Measurements from ENCODE around the gene ARRDC5. TPM values are rescaled to one million over a fixed set of nuclear protein-coding genes. Genes with fewer than 3 reads are reported as not detected.

ARRDC5 gene
- polyA plus RNA-seq (2012; rRNA removed): not detected in 2 replicates
- polyA plus RNA-seq (2012; cell fraction: cytosol; rRNA removed): not detected in 2 replicates
- polyA plus RNA-seq (2012; cell fraction: nucleus; rRNA removed): 0.04 TPM in 1 of 2 replicates, not detected in the other

DNA sequence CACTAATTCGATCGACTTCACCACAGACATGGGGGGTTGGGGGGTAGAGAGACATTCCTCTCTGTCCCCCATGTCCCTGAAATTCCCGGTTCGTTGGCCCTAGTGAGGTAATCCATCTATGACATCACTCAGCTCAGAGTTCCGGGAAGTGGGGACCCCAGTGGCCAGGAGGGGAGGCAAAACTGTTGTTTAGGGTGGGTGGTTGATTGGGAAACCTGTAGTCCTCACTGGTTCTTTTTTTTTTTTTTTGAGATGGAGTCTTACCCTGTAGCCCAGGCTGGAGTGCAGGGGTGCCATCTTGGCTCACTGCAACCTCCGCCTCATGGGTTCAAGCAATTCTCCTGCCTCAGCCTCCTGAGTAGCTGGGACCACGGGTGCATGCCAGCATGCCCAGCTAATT lies at the start of gene ARRDC5:
Gene ARRDC5, minus strand, starts transcription at position 101 of the 400 bp plus-strand sequence. Its CDS starts 71 bp downstream, at position 30.
- TF ChIP-seq NRF1 (IDR thresholded peaks at IDR 0.05; ENCODE audit: low read depth, low read length) (no peak), RFX5 (IDR thresholded peaks at IDR 0.05; ENCODE audit: low read length) (no peak), POLR2AphosphoS5 (IDR thresholded peaks at IDR 0.05; ENCODE audit: low read depth, low read length) (no peak), FOSL2 (IDR thresholded peaks at IDR 0.05; ENCODE audit: borderline replicate concordance, low read depth) (no peak), TAF1 (IDR thresholded peaks at IDR 0.05; ENCODE audit: borderline replicate concordance, low read depth, low read length) (no peak)
- TF ChIP-seq, protein P1, sequence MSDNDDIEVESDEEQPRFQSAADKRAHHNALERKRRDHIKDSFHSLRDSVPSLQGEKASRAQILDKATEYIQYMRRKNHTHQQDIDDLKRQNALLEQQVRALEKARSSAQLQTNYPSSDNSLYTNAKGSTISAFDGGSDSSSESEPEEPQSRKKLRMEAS (IDR thresholded peaks at IDR 0.05; ENCODE audit: low read depth): no peak
- TF ChIP-seq, protein P2, sequence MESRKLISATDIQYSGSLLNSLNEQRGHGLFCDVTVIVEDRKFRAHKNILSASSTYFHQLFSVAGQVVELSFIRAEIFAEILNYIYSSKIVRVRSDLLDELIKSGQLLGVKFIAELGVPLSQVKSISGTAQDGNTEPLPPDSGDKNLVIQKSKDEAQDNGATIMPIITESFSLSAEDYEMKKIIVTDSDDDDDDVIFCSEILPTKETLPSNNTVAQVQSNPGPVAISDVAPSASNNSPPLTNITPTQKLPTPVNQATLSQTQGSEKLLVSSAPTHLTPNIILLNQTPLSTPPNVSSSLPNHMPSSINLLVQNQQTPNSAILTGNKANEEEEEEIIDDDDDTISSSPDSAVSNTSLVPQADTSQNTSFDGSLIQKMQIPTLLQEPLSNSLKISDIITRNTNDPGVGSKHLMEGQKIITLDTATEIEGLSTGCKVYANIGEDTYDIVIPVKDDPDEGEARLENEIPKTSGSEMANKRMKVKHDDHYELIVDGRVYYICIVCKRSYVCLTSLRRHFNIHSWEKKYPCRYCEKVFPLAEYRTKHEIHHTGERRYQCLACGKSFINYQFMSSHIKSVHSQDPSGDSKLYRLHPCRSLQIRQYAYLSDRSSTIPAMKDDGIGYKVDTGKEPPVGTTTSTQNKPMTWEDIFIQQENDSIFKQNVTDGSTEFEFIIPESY (IDR thresholded peaks at IDR 0.05; ENCODE audit: borderline replicate concordance, low read depth): no peak
- TF ChIP-seq, protein P3, sequence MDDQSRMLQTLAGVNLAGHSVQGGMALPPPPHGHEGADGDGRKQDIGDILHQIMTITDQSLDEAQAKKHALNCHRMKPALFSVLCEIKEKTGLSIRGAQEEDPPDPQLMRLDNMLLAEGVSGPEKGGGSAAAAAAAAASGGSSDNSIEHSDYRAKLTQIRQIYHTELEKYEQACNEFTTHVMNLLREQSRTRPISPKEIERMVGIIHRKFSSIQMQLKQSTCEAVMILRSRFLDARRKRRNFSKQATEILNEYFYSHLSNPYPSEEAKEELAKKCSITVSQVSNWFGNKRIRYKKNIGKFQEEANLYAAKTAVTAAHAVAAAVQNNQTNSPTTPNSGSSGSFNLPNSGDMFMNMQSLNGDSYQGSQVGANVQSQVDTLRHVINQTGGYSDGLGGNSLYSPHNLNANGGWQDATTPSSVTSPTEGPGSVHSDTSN (IDR thresholded peaks at IDR 0.05): no peak
- TF ChIP-seq, protein P4, sequence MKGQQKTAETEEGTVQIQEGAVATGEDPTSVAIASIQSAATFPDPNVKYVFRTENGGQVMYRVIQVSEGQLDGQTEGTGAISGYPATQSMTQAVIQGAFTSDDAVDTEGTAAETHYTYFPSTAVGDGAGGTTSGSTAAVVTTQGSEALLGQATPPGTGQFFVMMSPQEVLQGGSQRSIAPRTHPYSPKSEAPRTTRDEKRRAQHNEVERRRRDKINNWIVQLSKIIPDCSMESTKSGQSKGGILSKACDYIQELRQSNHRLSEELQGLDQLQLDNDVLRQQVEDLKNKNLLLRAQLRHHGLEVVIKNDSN (IDR thresholded peaks at IDR 0.05; ENCODE audit: borderline replicate concordance, low read depth): no peak
- TF ChIP-seq, protein P5, sequence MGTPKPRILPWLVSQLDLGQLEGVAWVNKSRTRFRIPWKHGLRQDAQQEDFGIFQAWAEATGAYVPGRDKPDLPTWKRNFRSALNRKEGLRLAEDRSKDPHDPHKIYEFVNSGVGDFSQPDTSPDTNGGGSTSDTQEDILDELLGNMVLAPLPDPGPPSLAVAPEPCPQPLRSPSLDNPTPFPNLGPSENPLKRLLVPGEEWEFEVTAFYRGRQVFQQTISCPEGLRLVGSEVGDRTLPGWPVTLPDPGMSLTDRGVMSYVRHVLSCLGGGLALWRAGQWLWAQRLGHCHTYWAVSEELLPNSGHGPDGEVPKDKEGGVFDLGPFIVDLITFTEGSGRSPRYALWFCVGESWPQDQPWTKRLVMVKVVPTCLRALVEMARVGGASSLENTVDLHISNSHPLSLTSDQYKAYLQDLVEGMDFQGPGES (IDR thresholded peaks at IDR 0.05; ENCODE audit: low read depth, low read length): no peak
- ChIA-PET CTCF (interaction anchor here (1.0 to 1.5 kb wide), 3 partner anchors 9 to 128 kb away, joined by 3 to 5 read pairs (median 4); no protein-coding TSS in a partner anchor), POLR2A (no interaction called here)
- Histone ChIP-seq H2AFZ (ENCODE audit: low read depth) (no peak within 1 kb of the TSS), H3K4me2 (no peak within 1 kb of the TSS), H3K4me1 (ENCODE audit: control insufficient read depth in 1 of 2, insufficient read depth in 2 of 2, low read depth in 1 of 2, low read length in 1 of 2) (no peaks in the 10 kb centered on the region), H3K36me3 (replicated peaks in 1 of 2; ENCODE audit: control insufficient read depth in 1 of 2, insufficient read depth in 2 of 2, low read length in 1 of 2) (no peaks in the 10 kb centered on the region), H3K9me2 (no peaks in the 10 kb centered on the region), H3K4me3 (ENCODE audit: low read depth in 2 of 2, low read length in 1 of 2) (no peak within 1 kb of the TSS), H3K9me3 (no peaks in the 10 kb centered on the region), H3F3A (replicated peaks; ENCODE audit: insufficient read depth) (peaks cover 4% of the 10 kb centered on the region), H3K9ac (no peak within 1 kb of the TSS), H4K20me1 (ENCODE audit: insufficient read depth) (no peaks in the 10 kb centered on the region), H3K79me2 (ENCODE audit: insufficient read depth) (no peaks in the 10 kb centered on the region), H3K27ac (ENCODE audit: low read depth in 2 of 2, low read length in 1 of 2) (no peak within 1 kb of the TSS), H3K27me3 (ENCODE audit: insufficient read depth) (no peaks in the 10 kb centered on the region)
- WGBS (ENCODE audit: low lambda C conversion rate): 88% methylated on average over 6 of the region's 7 CpGs
- DNase-seq: no peak

DNA sequence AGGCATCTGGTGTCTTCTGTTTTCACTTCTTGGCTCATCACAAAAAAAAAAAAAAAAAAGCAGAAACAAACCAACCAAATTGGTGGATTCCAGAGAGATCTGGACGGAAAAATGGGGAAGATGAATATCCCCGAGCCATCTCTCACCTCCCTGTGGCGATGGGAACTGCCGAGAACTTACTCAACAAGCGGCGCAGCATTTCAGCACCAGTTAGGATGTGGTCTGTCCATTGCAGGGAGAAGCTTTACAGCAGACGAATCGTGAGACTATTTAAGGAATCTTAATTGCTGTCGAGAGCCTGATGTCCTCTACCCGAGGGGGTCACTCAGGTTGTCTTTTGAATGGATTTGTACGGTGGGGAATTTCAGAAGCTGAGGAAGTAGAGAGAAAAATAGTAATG lies 49.0 kb upstream of the ARRDC5 start:
- no peak overlapping the region for H3K9ac ChIP-seq
- H3K9me3 ChIP-seq: no peaks in the 10 kb centered on the region
- H3K79me2 ChIP-seq (ENCODE audit: insufficient read depth): peaks cover 6% of the 10 kb centered on the region
- H4K20me1 ChIP-seq (ENCODE audit: insufficient read depth): peaks cover 8% of the 10 kb centered on the region; the same call in 1 of the 2 replicates
- no peak overlapping the region for H3K27ac ChIP-seq (ENCODE audit: low read depth in 2 of 2, low read length in 1 of 2)
- DNase-seq: no peak
- no peaks in the 10 kb centered on the region for H3K9me2 ChIP-seq
- H3K4me2 ChIP-seq: no peak overlapping the region
- CTCF ChIA-PET: interaction anchor here (1.8 to 2.5 kb wide), 2 partner anchors 17 to 80 kb away, joined by 7 to 8 read pairs; partner anchors contain the start of gene KDM4B
- POLR2A ChIA-PET: interaction anchor here (1.1 kb wide), 1 partner anchor 13 kb away, joined by 3 read pairs; no protein-coding TSS in a partner anchor
- H3K4me3 ChIP-seq (ENCODE audit: low read depth in 2 of 2, low read length in 1 of 2): no peak overlapping the region
- 93% methylated on average over 11 of the region's 11 CpGs for WGBS (ENCODE audit: low lambda C conversion rate)
- H3K27me3 ChIP-seq (ENCODE audit: insufficient read depth): no peaks in the 10 kb centered on the region
- H3K4me1 ChIP-seq (ENCODE audit: control insufficient read depth in 1 of 2, insufficient read depth in 2 of 2, low read depth in 1 of 2, low read length in 1 of 2): no peaks in the 10 kb centered on the region
- peaks cover 16 to 48% of the 10 kb centered on the region in 2 experiments for H3K36me3 ChIP-seq (replicated peaks in 1 of 2; ENCODE audit: control insufficient read depth in 1 of 2, insufficient read depth in 2 of 2, low read length in 1 of 2)
- no peak overlapping the region for H2AFZ ChIP-seq (ENCODE audit: low read depth)
- peaks cover 4% of the 10 kb centered on the region for H3F3A ChIP-seq (replicated peaks; ENCODE audit: insufficient read depth)
- no peak for TF ChIP-seq TEAD4 (IDR thresholded peaks at IDR 0.05; ENCODE audit: borderline replicate concordance, insufficient read depth)
- TF ChIP-seq, protein P5 (IDR thresholded peaks at IDR 0.05; ENCODE audit: low read depth, low read length): no peak
- no peak for TF ChIP-seq MXI1 (IDR thresholded peaks at IDR 0.05; ENCODE audit: low read depth, low read length)
- TF ChIP-seq SIN3A (IDR thresholded peaks at IDR 0.05; ENCODE audit: borderline replicate concordance, low read depth, low read length): no peak
- TF ChIP-seq ELF1 (IDR thresholded peaks at IDR 0.05): no peak
- TF ChIP-seq EP300 (IDR thresholded peaks at IDR 0.05; ENCODE audit: borderline replicate concordance in 1 of 2, low read depth in 1 of 2, low read length in 1 of 2): no peak
- no peak for TF ChIP-seq JUND (IDR thresholded peaks at IDR 0.05)
- no peak for TF ChIP-seq NFIC (IDR thresholded peaks at IDR 0.05; ENCODE audit: borderline replicate concordance)
- TF ChIP-seq, protein P6, sequence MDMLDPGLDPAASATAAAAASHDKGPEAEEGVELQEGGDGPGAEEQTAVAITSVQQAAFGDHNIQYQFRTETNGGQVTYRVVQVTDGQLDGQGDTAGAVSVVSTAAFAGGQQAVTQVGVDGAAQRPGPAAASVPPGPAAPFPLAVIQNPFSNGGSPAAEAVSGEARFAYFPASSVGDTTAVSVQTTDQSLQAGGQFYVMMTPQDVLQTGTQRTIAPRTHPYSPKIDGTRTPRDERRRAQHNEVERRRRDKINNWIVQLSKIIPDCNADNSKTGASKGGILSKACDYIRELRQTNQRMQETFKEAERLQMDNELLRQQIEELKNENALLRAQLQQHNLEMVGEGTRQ (IDR thresholded peaks at IDR 0.05; ENCODE audit: borderline replicate concordance, low read depth, low read length): no peak
- no peak for TF ChIP-seq EZH2phosphoT487 (IDR thresholded peaks at IDR 0.05; ENCODE audit: borderline replicate concordance, low read depth)
- no peak for TF ChIP-seq MEF2A (IDR thresholded peaks at IDR 0.05; ENCODE audit: borderline replicate concordance, low read depth)

Measured in SK-N-SH (cell line).